NCI-H187 treated with DMSO at 0.1 percent for 48 hours (cell line): Measurements from ENCODE around the gene ZNF207.
"Not testable (repeated sequence)": the region's sequence is repeated elsewhere in the genome, so short reads cannot be mapped to it uniquely, and the experiment has no call there.

Experiments
- DNase-seq: peaks from one replicate; lab custom pipeline; 2025; lab: John Stamatoyannopoulos, UW

ZNF207 gene

DNA sequence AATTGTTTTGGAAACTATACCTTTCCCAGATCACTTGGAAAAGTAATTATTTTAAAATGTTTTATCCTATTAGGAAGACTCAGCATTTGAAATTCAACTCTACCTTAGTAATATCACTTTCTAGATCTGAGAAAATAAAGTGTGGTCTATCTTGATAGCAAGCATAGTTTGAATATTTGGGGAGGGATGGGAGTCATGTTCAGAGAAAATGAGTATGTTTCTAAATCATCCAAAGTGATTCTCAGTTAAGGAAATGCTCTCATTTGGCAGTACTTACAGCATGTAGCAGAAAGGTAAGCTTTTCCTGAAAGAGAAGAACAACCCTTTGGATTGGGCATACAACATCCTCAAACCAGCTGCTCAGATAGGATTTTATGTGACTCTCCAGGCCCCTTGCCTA, 14.9 kb upstream of the ZNF207 start:
- no peak for DNase-seq

DNA sequence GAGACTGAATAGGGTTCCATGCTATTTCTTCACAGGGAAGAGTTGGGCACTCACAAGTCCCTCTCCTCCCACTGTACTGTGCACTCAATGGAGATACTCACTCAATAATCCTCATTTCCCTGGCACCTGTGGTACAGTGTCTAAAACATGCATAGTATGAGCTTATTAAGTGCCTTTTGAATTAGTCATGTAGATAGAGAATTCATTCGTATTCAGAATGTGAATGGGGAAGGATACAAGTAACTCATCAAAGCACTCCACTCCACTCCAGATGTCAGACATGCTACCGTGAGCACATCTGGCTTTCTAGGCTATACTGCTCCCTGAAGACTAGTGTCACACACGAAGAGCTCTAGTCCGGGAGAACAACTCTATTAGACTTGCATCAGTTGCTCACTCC, 14.3 kb upstream of the ZNF207 start:
- no peak for DNase-seq

DNA sequence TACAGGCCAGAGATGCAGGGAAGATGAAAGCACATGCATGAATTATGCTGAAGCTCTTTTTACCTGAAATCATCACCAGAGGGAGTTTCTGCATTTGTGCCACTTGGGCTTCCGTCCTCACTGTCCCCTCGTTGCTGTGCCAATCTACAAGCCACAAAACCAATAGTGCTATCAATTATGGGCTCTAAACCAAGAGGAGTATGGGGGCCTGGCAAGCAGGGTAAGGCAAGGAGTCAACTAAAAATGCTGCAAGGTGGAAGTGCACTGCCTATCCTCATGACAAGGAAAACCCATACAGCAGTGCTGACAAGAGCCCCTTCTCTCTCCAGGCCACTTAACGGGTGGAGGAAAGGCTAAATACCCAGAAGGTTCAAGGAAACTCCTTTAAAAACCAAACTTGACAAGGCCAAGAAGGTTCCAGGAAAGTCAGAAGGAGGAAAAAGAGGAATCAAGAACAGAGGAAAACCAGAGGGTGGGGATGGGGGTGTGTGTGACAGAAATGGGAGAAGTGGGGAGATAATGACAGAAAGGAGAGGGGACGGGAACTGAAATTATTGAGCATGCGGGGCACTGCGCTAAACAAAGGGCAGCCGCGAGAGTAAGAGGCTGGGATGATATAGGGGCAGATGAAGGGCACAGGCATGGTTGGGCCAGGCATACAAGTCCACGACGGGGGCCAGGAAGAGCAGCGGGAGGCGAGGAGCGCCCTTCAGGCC, 8.7 kb upstream of the ZNF207 start:
- no peak for DNase-seq

DNA sequence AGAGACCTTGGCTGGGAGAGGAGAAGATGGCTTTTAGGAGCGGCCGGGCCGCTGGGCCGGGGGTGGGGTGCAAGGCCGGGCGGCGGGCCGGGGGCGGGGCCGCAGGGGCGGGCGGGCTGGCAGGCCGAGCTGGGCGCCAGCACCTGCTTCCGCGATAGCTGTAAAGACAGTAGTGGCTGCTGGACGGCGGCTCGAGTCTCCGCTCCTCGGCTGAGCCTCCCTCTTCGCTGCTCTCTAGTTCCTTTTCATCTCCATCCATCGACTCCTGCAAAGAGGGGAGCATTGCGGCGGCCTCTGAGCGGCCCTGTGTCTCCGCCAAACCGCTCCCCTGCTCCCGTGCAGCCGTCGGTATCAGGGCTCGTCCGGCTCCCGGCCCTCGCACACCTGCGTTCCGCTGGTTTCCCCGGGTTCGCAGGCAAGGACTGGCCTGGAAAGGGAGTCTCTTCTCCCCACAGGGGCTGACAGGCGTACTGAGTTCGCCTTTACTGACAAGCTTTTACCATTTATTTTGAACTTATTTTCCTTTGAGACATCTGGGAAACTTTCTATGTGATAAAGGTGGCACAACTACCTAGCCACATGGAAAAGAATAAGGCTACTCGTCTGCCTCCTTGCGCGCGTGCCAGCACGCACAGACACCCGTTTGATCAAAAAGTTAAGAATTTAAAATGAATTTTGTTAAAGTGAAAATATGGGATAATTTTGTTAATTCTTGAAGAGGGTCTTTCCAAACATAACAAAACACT, 7.9 kb upstream of the ZNF207 start, which contains the start of gene C17orf75:
TSS of gene C17orf75 (minus strand) at position 317 of the 746 bp plus-strand sequence. CDS start at position 283, 34 bp downstream.
- DNase-seq: no peak

DNA sequence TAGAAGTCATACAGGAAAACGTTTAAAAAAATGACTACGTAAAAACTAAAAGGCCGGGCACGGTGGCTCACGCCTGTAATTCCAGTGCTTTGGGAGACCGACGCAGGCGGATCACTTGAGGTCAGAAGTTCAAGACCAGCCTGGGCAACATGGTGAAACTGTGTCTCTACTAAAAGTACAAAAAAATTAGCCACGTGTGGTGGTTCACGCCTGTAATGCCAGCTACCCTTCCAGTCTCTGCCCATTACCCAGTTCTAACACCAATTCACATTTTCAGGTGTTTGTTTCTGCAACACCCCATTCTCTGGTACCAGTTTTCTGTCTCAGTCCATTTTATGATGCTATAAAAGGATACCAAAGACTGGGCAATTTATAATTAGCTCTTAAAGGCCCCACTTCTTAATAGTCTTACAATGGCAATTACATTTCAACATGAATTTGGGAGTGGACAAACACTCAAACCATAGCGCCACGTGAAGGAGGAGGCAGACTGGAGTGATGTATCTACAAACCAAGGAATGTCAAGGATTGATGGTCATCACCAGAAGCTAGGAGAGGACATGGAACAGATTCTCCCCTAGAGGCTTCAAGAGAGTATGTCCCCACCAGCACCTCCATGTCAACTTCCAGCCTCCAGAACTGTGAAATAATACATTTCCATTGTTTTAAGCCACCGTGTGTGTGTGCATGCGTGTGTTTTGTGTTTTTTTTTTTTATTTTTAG, 7.2 kb upstream of the ZNF207 start:
- no peak for DNase-seq

DNA sequence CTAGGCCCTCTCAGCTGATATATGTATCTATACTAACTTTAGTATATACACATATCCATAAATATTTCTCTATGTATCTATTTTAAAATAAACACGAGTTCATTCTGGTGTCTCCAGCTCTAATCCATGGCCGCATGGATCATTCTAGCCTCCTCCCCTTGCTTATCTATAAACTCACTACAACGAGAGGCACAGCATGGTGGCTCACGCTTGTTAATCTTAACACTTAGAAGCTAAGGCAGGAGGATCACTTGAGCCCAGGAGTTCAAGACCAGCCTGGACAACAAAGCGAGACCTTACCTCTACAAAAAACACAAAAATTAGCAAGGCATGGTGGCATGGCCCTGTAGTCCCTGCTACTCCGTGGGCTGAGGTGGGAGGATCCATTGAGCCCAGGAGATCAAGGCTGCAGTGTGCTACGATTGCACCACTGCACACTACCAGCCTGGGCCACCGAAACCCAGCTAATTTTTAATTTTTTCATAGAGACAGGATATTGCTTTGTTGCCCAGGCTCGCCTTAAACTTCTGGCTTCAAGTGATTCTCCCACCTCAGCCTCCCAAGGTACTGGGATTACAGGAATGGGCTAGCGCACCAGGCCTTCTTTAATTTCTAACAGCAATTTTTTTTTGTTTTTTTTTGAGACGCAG, 3.9 kb upstream of the ZNF207 start:
- DNase-seq: no peak

DNA sequence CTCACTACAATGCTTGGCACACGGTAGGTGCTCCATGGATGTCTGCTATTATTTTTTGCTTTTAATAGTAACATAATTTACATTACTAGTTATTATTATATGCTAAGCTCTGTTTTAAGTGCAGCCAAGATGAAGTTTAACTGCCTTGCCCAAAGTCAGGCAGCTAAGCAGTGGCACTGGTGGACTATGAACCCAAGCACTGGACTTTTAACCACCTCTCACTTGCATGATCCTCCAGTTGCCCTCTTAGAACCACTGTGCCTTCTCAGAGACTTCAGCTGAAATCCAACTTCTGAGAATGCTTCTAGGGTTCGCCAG, 1.5 kb upstream of the ZNF207 start:
- DNase-seq: no peak

DNA sequence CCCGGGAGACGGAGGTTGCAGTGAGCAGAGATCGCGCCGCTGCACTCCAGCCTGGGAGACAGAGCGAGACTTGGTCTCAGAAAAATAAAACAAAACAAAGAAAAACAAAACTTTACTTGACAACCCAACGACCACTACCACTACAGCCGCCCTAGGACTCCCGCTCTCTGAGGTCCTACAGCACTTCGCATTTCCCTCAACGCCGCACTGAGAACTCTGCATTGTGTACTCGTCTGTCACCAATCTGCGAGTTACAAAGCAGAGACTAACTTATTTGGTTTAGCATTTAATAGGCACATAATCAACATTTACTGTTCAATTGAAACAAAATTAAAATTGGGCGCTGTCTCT, 479 bp upstream of the ZNF207 start:
- no peak for DNase-seq

DNA sequence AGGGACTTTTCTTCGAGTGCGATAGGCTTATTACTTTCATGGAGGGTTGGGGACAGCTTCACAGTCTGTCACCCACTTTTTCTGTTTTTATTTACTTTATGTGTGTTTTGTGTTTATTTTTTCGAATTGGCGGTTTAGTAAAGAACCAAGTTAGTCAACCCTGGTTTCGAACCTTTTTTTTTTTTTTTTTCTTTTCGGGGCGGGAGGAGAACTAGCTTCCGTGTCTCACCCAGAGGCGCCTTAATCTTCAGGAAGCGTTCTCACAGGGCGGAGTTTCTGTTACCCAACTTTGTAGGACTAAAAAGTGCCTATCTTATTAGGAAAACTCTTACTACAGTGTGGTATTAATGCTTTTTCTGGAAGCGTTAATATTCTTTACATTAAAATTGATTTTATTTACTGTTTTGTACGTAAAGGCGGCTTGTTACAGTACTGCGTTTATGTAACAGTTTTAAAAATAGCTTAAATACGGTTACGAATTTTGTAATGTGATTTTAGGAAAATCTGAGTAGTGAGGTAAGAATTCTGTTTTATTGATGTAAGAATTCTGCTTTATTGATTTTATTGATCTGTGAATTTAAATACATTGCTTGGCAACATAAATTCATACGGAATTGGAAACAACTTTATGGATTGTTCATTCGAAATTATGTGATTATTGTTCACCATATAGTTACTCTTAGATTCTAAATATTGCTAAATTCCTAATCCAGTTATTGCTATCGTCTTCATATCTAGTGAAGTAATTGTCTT, 885 bp downstream of the ZNF207 start:
- DNase-seq: no peak

DNA sequence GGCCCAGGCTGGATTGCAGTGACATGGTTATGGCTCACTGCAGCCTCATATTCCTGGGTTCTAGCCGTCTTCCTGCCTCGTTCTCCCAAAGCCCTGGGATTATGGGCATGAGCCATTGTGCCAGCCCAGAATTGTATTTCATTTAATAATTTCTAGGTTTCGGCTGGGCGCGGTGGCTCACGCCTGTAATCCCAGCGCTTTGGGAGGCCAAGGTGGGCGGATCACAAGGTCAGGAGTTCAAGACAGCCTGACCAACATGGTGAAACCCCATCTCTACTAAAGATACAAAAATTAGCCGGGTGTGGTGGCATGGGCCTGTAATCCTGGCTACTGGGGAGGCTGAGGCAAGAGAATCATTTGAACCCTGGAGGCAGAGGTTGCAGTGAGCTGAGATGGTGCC, 2.8 kb downstream of the ZNF207 start:
- not testable (repeated sequence) for DNase-seq

DNA sequence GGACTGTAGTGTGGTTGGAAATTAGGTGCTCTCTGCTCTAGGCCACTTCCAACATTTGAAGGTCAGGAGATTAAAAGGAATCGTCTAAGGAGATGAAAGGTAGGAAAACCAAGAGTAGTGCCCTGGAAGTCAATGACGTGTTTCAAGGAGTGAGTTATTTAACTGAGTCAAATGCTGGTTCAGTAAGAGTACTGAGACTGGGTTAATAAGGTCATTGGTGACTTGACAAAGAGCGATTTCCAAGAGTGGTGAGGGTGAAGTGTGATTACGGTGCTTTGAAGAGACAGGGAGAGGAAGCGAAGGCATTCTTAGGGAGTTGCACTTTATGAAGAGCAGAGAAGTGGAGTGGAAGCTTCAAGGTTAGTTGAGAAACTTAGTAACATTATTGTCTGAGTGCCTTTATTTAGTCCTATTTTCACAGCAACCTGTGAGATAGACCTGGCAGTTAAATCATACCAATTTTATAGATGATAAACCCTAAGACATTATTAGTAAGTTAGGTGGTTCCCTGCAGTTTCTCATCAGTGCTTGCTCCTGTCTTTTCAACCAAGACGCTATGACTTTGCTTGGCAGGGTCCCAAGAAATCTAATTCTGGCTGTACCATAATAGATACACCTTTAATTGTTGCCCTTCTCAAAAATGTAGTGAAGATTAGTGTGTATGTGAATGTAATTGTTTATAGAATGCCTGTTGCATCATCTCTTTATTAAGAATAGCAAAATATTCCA, 5.9 kb downstream of the ZNF207 start:
- DNase-seq: no peak

DNA sequence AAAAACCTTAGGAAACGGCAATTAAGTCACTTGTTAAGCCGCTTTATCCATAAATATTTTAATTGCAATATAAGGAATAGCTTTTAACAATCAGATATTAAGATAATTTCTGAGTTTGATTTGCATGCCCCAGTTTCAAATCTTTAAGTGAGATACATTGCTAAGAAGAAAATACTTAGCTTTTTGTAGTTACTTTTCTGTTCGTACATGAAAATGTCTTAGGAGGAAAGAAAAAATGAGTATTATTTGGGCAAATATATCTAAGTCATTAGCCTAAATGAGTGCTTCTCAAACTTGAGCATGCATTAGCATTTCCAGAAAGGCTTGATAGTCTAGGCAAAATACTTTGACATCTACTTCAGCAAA, 6.4 kb downstream of the ZNF207 start:
- DNase-seq: no peak

DNA sequence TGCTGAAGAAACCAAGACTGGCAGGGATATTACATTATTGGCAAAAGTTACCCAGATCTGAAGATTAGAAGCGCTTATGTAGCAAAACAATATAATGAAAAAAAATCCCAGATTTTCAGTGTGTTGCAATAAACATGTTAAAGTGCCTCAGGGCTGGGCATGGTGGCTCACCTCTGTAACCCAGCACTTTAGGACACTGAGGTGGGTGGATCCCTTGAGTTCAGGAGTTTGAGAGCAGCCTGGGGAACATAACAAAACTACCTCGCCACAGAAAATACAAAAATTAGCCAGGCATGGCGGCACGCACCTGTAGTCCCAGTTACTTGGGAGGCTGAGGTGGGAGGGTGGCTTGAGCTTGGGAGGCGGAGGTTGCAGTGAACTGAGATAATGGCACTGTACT, 6.8 kb downstream of the ZNF207 start:
- no peak for DNase-seq

DNA sequence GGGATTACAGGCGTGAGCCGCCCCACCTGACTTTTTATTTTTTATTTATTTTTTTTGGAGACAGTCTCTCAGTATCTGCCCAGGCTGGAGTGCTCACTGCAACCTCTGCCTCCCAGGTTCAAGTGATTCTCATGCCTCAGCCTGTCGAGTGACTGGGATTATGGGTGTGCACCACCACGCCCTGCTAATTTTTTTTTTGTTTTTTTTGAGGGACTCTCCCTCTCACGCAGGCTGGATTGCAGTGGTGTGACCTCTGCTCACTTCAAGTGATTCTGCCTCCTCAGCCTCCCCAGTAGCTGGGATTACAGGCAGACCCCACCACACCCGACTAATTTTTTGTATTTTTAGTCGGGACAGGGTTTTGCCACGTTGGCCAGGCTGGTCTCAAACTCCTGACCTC, 7.7 kb downstream of the ZNF207 start:
- DNase-seq: no peak

DNA sequence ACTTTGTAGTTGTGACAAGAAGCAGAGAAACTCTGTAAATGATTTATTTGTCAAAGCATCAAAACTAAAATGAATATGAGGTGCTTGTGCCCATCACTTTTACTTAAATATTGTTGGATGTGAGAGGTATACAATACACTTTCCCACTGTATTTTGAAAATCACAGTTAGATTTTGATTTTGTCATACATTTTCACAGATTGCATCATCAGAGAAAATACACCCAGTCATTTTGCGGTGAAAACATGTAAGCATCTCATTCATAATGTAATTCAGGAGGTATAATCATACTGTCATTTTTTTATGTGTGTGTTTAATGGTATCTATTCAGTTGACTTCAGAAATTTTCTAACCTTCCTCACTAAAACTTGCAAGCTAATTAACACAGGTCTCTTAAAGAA, 11.3 kb downstream of the ZNF207 start:
- DNase-seq: no peak

DNA sequence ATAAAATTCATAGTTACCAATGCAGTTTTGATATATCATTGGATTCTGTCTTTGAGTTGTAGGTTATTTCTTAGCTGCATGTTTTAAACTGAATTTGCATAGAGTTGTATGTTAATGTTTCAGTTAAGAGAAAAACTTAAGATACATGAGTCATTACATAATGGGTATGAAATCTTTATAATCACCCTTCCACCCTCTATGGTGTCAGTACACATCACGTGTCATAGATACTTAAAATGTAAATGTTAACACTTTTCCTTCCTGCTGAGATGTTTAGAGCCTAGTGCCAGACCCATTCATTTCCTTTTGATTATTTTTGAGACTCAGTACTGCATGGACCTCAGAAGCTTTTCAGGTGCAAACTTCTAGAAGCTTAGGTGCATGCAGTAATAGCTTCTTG, 20.5 kb downstream of the ZNF207 start:
- no peak for DNase-seq

DNA sequence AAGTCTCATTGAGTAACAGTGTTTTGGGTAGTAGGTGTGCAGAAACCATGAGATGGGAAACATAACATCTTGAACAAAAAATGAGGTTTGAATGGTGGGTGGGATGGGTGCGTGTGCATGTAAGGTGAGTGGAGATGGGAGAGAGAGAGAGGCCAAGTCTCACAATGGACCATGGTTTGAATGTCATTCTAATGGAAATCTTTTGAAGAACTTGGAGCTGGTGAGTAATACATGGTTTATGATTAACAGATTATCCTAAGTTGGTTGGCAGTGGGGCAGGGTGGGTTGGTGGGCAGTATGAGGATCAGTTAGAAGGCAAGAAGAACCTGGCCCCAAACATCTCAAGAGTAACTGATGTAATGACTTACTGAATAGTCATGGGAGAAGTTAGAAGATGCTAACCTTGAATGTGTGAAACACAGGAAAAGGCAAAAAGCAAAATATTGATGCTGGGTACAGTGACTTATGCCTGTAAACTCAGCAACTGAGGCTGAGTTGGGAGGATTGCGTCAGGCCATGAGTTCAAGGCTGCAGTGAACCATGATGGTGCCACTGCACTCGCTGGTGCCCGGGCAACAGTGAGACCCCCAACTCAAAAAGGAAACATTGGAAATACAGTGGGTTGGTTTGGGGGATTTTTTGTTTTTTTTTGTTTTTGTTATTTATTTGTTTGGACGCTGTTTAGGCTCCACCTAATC, 32.7 kb downstream of the ZNF207 start:
- DNase-seq: no peak

DNA sequence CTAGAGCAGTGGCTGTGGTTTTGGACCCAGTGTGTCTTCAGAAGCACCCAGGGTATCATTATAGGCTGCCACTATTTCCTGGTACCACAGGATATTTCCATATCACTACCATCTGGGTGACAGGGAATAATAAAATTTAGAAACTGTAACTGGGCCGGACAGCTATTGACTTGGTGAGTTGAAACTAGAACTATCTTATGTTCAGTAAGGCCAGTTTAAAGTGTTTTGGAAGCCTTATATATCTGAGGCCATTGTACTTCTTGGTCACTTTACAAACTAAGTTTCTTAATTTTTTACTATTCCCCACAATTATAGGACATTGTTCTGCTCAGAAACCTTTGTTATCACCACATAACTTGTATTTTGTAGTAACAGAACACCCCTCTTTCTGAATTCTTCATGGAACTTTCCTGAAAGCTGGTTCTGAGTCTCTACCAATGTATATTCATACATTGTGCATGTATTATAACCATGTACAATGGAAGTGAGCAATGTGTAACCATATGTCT, 34.0 kb downstream of the ZNF207 start:
- DNase-seq: no peak

DNA sequence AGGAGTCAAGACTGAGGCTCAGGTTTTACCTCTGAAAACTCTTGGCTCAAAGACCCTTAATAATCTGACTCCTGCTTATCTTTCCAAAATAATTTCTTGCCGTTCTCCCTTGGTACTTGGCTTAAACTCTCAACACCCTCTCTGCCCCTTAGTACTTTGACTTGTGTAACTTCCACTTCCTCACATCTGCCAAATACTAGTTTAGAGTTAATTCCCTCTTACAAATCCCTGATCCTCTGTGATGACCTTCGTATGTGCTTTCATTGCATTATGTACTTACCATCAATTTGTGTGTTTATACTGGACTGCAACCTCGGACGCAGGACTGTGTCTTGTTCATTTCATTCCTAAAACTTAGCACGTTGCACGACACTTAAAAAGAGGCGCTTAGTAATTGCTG, 35.2 kb downstream of the ZNF207 start:
- DNase-seq: no peak

DNA sequence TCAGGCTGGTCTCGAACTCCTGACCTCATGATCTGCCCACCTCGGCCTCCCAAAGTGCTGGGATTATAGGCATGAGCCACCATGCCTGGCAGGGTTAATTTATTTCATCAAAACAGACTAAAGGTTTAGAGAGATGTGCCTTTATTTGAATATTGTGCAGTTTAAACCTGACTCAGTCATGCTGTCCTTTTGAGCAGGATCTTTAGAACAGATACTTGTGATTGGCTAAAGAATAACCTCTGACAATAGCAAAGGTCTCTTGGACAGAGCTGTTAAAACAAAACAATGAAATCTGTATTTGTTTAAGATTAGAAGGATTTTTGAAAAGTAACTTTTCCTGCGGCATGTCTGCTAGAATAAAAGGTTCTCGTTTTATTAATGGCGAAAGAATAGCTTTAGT, 36.0 kb downstream of the ZNF207 start:
- no peak for DNase-seq

DNA sequence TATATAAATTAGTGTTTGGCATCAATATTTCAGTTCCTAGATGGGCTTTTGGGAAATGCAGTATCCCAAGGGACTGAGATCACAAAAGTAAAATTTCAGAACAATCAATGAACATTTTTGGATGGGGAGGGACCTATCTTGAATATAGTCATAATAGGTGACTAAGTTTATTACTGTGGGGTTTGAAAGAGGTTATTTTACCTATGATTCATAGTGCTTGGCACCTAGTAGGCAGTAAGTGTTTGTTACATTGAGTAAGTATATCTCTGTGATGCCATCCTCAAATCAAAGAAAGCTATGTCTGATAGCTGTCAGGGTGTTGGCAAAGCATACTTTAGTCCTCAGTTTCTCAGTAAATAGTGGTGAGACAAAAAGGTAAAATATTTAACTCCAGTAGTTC, 36.9 kb downstream of the ZNF207 start:
- DNase-seq: no peak
